NOMO-1 (cell line): ENCODE data around the gene ZBTB21.
"Not testable (repeated sequence)": the region's sequence is repeated elsewhere in the genome, so short reads cannot be mapped to it uniquely, and the experiment has no call there.

ENCODE experiments used
- DNase-seq, 2 experiments: peaks; one replicate each; lab custom pipeline; 2025; ENCODE audit not compliant: unreplicated experiment in 2 of 2; lab: John Stamatoyannopoulos, UW

The ZBTB21 gene

GRCh38 chr21:41955516-41955915, 54.6 kb downstream of the ZBTB21 start:
- DNase-seq, result no peak

- DNase-seq, result no peak
Observed at GRCh38 chr21:41954654-41955499, 55.3 kb downstream of the ZBTB21 start.

- peak; percentile 47 to 73 for DNase-seq
Observed at GRCh38 chr21:41953831-41954653, 56.1 kb downstream of the ZBTB21 start, which contains the start of gene C2CD2. Gene C2CD2, minus strand, starts transcription at chr21:41954018. Its CDS starts 370 bp downstream, at chr21:41953648.

DNA sequence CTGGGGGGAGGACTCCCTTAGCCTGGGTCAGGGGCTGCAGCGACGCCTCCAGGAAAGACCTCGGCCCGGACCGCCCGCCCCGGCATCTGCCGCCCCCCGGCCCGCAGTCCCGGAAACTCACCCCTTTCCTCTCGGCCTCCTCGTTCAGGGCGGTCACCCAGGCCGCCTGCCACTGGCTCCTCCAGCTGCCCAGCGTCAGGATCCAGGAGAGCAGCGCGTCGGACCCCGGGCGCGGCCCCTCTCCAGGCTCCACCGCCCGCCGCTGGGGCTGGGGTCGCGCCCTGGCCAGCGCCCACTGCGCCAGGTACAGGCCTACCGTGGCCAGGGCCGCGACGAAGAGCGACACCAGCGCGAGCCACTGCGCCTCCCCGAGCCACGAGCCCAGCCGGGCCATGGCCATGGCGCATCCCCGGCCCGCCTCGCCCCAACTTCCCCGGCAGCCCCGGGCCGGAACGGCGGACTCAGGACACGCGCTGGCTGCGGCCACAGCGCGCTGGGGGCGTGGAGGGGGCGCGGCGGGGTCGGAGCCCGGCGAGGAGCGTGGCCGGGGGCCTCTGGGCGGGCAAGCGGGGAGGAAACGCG, 56.8 kb downstream of the ZBTB21 start:
- no peak for DNase-seq

DNA sequence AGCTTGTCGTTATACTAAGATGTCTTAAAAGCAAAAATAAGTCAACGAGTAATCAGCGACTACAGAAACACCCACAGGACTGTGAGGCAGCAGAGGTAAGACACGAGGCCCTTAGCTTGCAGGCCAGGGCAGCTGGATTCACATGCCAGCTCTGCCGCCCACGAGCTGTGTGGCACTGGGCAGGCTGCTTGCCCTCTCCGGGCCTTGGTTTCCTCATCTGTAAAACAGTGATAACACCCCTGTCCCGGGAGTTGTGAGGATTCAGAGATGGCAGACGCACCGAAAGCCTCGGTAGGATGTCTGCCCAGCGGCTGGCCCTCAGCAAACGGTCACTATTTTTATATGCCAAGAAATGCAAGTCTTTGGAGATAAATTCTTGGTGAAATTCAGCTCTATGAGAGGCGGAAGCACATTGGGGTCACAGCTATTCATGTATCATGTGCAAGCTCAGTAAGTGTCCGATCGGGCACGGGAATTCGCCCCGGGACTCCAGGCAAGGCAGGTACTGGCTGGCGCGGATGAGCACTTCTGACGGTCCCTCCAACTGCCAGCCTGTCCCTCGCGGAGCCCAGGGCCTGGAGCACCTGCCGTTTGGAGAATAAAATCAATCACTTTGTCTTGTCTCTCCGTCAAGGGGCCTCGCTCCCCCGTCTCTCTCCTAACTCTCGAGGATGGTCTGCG, 57.5 kb downstream of the ZBTB21 start:
- DNase-seq, result peak in 1 of 2 experiments; percentile 13

DNA sequence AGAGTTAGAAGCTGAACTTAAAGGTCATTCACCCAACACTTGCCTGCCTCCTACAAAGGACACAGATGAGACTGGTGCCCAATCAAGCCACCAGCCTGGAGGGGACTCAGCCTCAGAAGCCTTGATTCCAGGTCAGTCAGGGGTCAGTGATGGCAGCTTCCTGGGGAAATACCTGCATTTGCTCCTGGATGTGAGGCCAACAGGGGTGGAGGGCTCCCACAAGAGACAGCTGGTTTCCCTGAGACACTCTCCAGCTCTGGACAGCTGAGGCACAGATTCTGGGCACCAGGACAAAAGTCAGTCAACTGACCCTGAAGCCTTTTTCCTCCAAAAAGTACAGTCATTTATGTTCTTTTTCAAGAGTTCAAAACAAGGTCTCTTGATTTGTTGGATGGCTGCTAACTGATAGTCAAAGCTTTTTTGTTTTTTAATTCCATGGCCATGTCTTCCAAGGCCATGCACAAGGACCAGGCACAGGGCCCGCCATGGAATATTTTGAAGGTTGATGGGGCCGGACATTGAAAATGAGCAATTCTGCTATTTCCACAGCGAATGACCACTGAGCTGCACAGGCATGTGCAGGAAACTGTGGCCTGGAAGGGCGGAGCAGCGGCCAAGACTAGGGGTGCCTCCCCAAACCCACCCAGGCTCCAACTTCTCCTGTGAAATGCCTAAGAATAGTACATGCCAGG, 58.1 kb downstream of the ZBTB21 start:
- DNase-seq, result no peak

- no peak for DNase-seq
Observed at GRCh38 chr21:41950941-41951351, 59.2 kb downstream of the ZBTB21 start.

DNA sequence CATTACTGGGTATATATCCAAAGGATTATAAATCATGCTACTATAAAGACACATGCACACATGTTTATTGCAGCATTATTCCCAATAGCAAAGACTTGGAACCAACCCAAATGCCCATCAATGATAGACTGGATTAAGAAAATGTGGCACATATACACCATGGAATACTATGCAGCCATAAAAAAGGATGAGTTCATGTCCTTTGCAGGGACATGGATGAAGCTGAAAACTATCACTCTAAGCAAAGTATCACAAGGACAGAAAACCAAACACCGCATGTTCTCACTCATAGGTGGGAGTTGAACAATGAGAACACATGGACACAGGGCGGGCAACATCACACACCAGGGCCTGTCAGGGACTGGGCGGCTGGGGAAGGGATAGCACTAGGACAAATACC, 60.5 kb downstream of the ZBTB21 start:
- not testable (repeated sequence) for DNase-seq

- DNase-seq, result no peak
Observed at GRCh38 chr21:41948901-41949300, 61.3 kb downstream of the ZBTB21 start.

GRCh38 chr21:41948078-41948895, 61.9 kb downstream of the ZBTB21 start:
- no peak for DNase-seq

DNA sequence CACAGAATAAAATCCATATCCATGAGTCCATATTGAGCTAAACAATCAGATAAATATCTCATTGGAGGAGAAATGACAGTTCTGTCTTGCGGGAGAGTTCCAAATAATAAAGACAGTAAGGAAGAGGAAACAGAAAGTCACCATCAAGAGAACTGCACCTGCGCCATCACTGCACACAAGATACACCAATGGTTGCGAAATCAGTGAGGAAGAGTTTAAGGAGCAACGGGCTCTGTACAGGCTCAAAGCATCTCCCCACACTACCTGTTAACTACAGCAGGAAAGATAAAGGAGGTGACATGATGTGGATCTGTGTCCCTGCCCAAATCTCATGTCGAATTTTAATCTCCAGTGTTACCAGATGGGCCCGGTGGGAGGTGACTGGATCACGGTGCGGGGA, 64.2 kb downstream of the ZBTB21 start:
- no peak for DNase-seq

DNA sequence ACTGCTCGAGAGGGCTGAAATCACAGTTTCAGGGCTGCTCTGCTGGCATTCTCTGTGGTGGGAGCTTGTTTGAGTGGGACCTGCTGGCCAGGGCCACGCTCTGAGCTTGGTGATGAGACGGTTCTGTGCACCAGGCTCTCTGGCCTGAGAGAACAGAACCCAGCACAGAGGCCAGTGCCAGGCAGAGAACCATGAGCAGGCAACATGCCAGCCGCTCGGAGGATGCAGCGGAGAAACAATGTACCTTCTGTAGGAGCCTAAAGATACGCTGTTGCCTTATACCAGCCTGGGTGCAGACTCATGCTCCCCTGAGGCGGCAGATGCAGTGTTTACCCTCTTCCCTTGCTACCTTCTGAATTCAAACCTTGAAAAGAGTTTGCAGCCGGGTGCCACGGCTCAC, 66.3 kb downstream of the ZBTB21 start:
- no peak for DNase-seq

DNA sequence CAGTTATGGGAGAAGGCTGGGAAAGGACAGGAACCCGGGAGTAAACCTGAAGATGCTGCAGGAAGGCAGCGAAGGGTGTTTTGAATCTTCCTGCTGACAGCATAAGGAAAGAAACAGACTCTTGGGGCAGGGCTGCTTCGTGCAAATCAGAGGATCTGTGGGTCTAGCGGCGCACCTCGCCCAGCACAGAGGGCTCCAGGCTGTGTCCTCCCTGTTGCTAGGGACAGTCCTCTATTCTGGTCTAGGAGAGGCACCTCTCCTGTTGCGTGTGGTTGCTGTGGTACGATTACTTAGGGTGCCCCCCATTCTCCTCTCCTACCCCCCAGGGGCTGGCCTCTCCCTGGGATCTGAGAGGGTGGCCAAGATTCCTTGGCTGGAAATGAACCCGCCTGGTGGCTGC, 67.7 kb downstream of the ZBTB21 start:
- DNase-seq, result no peak

DNA sequence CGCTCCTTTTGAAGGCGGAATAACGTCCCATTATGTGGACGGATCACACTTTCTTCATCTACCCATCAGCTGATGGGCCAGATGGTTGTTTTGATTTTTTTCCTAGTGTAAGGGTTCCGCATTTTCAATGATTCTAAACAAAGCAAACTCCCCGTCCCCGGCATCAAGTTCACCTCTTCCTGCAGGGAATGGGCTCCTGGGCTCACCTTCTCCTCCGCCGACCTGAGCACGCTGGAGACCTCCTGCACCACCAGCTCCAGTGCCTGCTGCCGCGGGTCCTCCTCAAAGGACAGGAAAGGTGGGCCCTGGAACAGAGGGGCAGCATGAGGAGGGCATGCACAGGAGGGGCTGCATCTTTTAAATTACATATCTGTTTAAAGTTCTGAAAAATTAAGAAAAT, 68.2 kb downstream of the ZBTB21 start:
- DNase-seq, result no peak

DNA sequence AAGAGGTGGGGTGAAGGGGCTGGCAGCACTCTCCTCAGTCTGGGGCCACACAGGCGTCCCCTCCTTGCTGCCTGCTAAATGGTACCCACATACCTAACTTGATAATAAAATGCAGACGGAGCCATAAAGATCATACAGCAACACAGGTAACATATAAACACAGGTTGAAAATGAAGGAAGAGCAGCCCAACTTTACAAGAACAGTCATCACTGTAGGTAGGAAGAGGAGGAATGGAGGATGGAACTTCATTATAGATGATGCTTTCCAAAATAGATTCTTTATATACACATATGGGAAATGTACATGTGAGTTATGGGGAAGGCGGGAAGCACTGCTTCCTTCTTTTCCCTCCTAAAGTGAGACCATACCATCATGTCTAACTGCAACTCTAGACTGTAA, 69.7 kb downstream of the ZBTB21 start:
- DNase-seq, result no peak

DNA sequence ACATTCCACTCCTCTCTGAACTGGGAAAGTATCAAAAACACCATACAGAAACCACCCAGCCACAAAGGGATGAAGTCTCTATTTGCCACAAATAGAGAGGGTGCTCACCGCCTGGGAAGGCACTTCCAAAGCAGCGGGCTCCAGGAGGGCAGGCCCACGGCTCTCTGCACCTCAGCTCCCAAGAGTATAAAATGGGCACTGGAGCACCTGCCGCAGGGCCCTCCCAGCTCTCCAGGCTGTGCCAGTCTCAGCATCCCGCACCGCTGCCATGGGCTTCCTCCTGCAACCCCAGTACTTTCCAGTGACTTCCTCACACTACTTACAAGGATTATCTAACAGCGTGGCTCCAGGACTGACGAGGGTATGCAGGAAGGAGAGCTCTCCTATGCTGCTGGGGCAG, 70.8 kb downstream of the ZBTB21 start:
- no peak for DNase-seq
